Mesothelial cell of epicardium (in vitro differentiated cells): Measurements from ENCODE around the gene MADD. TPM values are rescaled to one million over a fixed set of nuclear protein-coding genes. Genes with fewer than 3 reads are reported as not detected.
"Not testable (repeated sequence)": the region's sequence is repeated elsewhere in the genome, so short reads cannot be mapped to it uniquely, and the experiment has no call there.

Experiments
- DNase-seq, 2 experiments: peaks; one replicate each; pipeline ENCODE4 v3.0.0; 2021; ENCODE audit warnings: low spot score in 2 of 2; ENCODE audit not compliant: unreplicated experiment in 2 of 2
- H3K27ac Mint-ChIP-seq: 2 replicates; pipeline ENCODE4 v1.8.0; 2021; ENCODE audit warnings: mixed read lengths
- H3K27me3 Mint-ChIP-seq: 2 replicates; pipeline ENCODE4 v1.8.0; 2021; ENCODE audit warnings: low read depth, mixed read lengths
- H3K36me3 Mint-ChIP-seq: 2 replicates; pipeline ENCODE4 v1.8.0; 2021; ENCODE audit warnings: mixed read lengths
- H3K4me1 Mint-ChIP-seq: 2 replicates; pipeline ENCODE4 v1.8.0; 2021; ENCODE audit warnings: mixed read lengths
- H3K4me3 Mint-ChIP-seq: 2 replicates; pipeline ENCODE4 v1.8.0; 2021; ENCODE audit warnings: mild to moderate bottlenecking, moderate library complexity, mixed read lengths
- H3K9me3 Mint-ChIP-seq: 2 replicates; pipeline ENCODE4 v1.8.0; 2021; ENCODE audit warnings: mixed read lengths
- CTCF ChIP-seq: fragments of 200-600 bp; sonication (generic); IDR thresholded peaks from one replicate; pipeline ENCODE4 v1.5.0; 2021; ENCODE audit warnings: antibody characterized with exemption; ENCODE audit not compliant: unreplicated experiment
- total RNA-seq: library from RNA; stranded (reverse); gene quantifications from 3 replicates; pipeline ENCODE4 v1.2.1, GENCODE V29; 2021

MADD gene
- total RNA-seq, 1 donor from 2014 or later = 71.2 TPM

- Mint-ChIP-seq H3K4me1 (no peaks in the 10 kb centered on the region), H3K27me3 (no peaks in the 10 kb centered on the region), H3K9me3 (no peaks in the 10 kb centered on the region), H3K36me3 (peaks cover 10% of the 10 kb centered on the region), H3K4me3 (no peak overlapping the region), H3K27ac (no peak overlapping the region)
- no peak for DNase-seq
- no peak for TF ChIP-seq CTCF
These were observed 63.6 kb downstream of the MADD start for GRCh38 chr11:47333526-47333845.

GRCh38 chr11:47333886-47334443, 64.0 kb downstream of the MADD start:
- peaks cover 5% of the 10 kb centered on the region for H3K36me3 Mint-ChIP-seq
- no peak overlapping the region for H3K27ac Mint-ChIP-seq
- no peak for TF ChIP-seq CTCF
- H3K9me3 Mint-ChIP-seq = no peaks in the 10 kb centered on the region
- no peak overlapping the region for H3K4me3 Mint-ChIP-seq
- H3K27me3 Mint-ChIP-seq = no peaks in the 10 kb centered on the region
- DNase-seq = no peak
- H3K4me1 Mint-ChIP-seq = no peaks in the 10 kb centered on the region

GRCh38 chr11:47334699-47335411, 64.9 kb downstream of the MADD start:
- H3K27ac Mint-ChIP-seq, H3K9me3 Mint-ChIP-seq, H3K36me3 Mint-ChIP-seq, H3K4me3 Mint-ChIP-seq, H3K27me3 Mint-ChIP-seq, H3K4me1 Mint-ChIP-seq, DNase-seq: not testable (repeated sequence)

- no peaks in the 10 kb centered on the region for H3K9me3 Mint-ChIP-seq
- no peaks in the 10 kb centered on the region for H3K4me1 Mint-ChIP-seq
- H3K36me3 Mint-ChIP-seq = peaks cover 2% of the 10 kb centered on the region
- H3K27ac Mint-ChIP-seq = no peak overlapping the region
- DNase-seq = no peak
- no peak for TF ChIP-seq CTCF
- no peaks in the 10 kb centered on the region for H3K27me3 Mint-ChIP-seq
- H3K4me3 Mint-ChIP-seq = no peak overlapping the region
These were observed 65.8 kb downstream of the MADD start for GRCh38 chr11:47335733-47336132.

- H3K4me1 Mint-ChIP-seq = no peaks in the 10 kb centered on the region
These were observed 66.7 kb downstream of the MADD start for GRCh38 chr11:47336595-47336994.

More at GRCh38 chr11:47336595-47336994, 66.7 kb downstream of the MADD start:
- Mint-ChIP-seq H3K27me3 (no peaks in the 10 kb centered on the region), H3K36me3 (no peaks in the 10 kb centered on the region), H3K9me3 (no peaks in the 10 kb centered on the region), H3K27ac (no peak overlapping the region), H3K4me3 (no peak overlapping the region)
- DNase-seq = no peak
- TF ChIP-seq CTCF = no peak
